Naive thymus-derived CD4-positive, alpha-beta T cell (primary cell): ENCODE measurements around the gene ERBB3. TPM values are rescaled to one million over a fixed set of nuclear protein-coding genes. Genes with fewer than 3 reads are reported as not detected.
"Not testable (repeated sequence)": the region's sequence is repeated elsewhere in the genome, so short reads cannot be mapped to it uniquely, and the experiment has no call there.

Experiments
- ATAC-seq: fragments of 150-1000 bp; cut with Tn5 transposase; 2 replicates; pipeline ENCODE4 v1.10.0; 2021; ENCODE audit warnings: mild to moderate bottlenecking, moderate library complexity
- CTCF ChIA-PET: fragments of 350-600 bp; sonication (Branson Sonifier 250); formaldehyde crosslinking; loops from one replicate; lab custom pipeline; 2021; ENCODE audit warnings: antibody characterized with exemption; lab: Charles Lee
- POLR2A ChIA-PET: fragments of 350-600 bp; sonication (Branson Sonifier 250); formaldehyde crosslinking; loops from one replicate; lab custom pipeline; 2021; ENCODE audit warnings: antibody characterized with exemption, inconsistent platforms; lab: Charles Lee
- DNase-seq, 9 donors: peaks; one replicate each; pipeline versions ENCODE4 v3.0.0 to v3.0.0-alpha.2; 2020 to 2022; ENCODE audit warnings: mixed read lengths in 1 of 9
- H3K27ac ChIP-seq: one replicate; pipeline ENCODE4 v1.7.0; 2013; ENCODE audit warnings: mild to moderate bottlenecking, low read depth, low read length, moderate library complexity
- H3K27me3 ChIP-seq, 2 donors: one replicate each; pipeline ENCODE4 v1.7.0; 2013; ENCODE audit warnings: low read length in 2 of 2, mild to moderate bottlenecking in 2 of 2, moderate library complexity in 2 of 2; ENCODE audit not compliant: control insufficient read depth in 2 of 2, insufficient read depth in 2 of 2
- H3K36me3 ChIP-seq, 3 experiments: 1 replicate in 2 of 3; 2 replicates in 1 of 3; pipeline ENCODE4 v1.7.0; 2013; ENCODE audit warnings: low read length in 3 of 3, mild to moderate bottlenecking in 3 of 3, moderate library complexity in 1 of 3; ENCODE audit not compliant: insufficient read depth in 3 of 3, control insufficient read depth in 2 of 3
- H3K4me1 ChIP-seq, 2 donors: one replicate each; pipeline ENCODE4 v1.7.0; 2013; ENCODE audit warnings: low read length in 2 of 2, mild to moderate bottlenecking in 2 of 2, moderate library complexity in 1 of 2; ENCODE audit not compliant: control insufficient read depth in 2 of 2, insufficient read depth in 2 of 2
- H3K4me3 ChIP-seq: 2 replicates; pipeline ENCODE4 v1.7.0; 2013; ENCODE audit warnings: mild to moderate bottlenecking, low read length
- H3K9me3 ChIP-seq, 3 experiments: 1 replicate in 2 of 3; 2 replicates in 1 of 3; pipeline ENCODE4 v1.7.0; 2013; ENCODE audit warnings: low read length in 3 of 3; ENCODE audit not compliant: control insufficient read depth in 2 of 3
- H3K27ac Mint-ChIP-seq, 9 donors: one replicate each; pipeline ENCODE4 v1.8.0; 2020 to 2022; ENCODE audit warnings: mixed read lengths in 9 of 9, mild to moderate bottlenecking in 8 of 9, moderate library complexity in 5 of 9, inconsistent platforms in 2 of 9
- H3K27me3 Mint-ChIP-seq, 5 donors: one replicate each; pipeline ENCODE4 v1.8.0; 2021 to 2022; ENCODE audit warnings: mixed read lengths in 5 of 5, mild to moderate bottlenecking in 1 of 5
- H3K36me3 Mint-ChIP-seq, 5 donors: one replicate each; pipeline ENCODE4 v1.8.0; 2020 to 2022; ENCODE audit warnings: mixed read lengths in 5 of 5, mild to moderate bottlenecking in 3 of 5, inconsistent platforms in 1 of 5
- H3K4me1 Mint-ChIP-seq, 7 donors: one replicate each; pipeline ENCODE4 v1.8.0; 2020 to 2022; ENCODE audit warnings: mixed read lengths in 7 of 7, mild to moderate bottlenecking in 3 of 7, inconsistent platforms in 1 of 7
- H3K4me3 Mint-ChIP-seq, 10 donors: one replicate each; pipeline ENCODE4 v1.8.0; 2020 to 2022; ENCODE audit warnings: mild to moderate bottlenecking in 10 of 10, mixed read lengths in 10 of 10, moderate library complexity in 6 of 10, inconsistent platforms in 2 of 10
- H3K9me3 Mint-ChIP-seq, 11 donors: one replicate each; pipeline ENCODE4 v1.8.0; 2020 to 2022; ENCODE audit warnings: mixed read lengths in 11 of 11, mild to moderate bottlenecking in 4 of 11, inconsistent platforms in 1 of 11, moderate library complexity in 1 of 11
- intact Hi-C, 2 donors: fragments of 100-400 bp; cut with micrococcal nuclease; formaldehyde crosslinking; loops; one replicate each; pipeline ENCODE4 v1.15.1; 2023
- polyA plus RNA-seq, 2 donors: library from polyadenylated mRNA; unstranded; fragments of 300-500 nt; fragmentation: Illumina TruSeq; gene quantifications; one replicate each; pipeline ENCODE4 v1.2.3, GENCODE V29; 2021
- total RNA-seq, 6 experiments: library from RNA in 5 of 6; stranded (reverse) in 5 of 6; gene quantifications; 1 replicate in 5 of 6; 2 replicates in 1 of 6; pipeline ENCODE4 v1.2.3 and lab custom pipeline; 2021 to 2026

The ERBB3 gene
- total and polyA plus RNA-seq, 7 experiments from 2014 or later: 0.22 to 6.4 (median 1.6) TPM

DNA sequence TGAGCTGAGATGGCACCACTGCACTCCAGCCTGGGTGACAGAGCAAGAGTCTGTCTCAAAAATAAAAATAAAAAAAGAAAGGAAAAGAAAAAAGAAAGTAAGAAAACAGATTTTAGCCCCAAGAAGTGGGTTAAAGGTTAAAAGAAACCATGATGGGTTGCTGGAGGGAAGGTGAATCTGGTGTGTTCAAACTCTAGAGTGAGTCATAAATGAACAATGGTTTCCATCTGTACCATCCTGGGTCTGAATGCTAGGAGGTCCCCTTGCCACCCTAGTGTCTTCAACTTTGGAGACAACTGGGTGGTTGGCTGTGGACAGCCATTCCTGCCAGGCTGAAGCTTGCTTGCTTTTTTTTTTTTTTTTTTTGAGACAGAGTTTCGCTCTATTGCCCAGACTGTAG lies 39.8 kb upstream of the ERBB3 start:
- Mint-ChIP-seq H3K27ac (peak overlapping the region in 2 of 9 donors; percentile 95 to 97), H3K36me3 (peaks cover 12 to 36% (median 21%) of the 10 kb centered on the region in 5 donors), H3K27me3 (no peaks in the 10 kb centered on the region), H3K9me3 (peaks cover 0 to 5% (median 0%) of the 10 kb centered on the region in 11 donors), H3K4me1 (peaks cover 10 to 62% (median 29%) of the 10 kb centered on the region in 7 donors), H3K4me3 (peak overlapping the region in 1 of 10 donors; percentile 25)
- no peaks in the 10 kb centered on the region for H3K9me3 ChIP-seq
- no peak overlapping the region for H3K27ac ChIP-seq
- H3K36me3 ChIP-seq: peaks cover 9 to 25% (median 13%) of the 10 kb centered on the region in 3 experiments
- no peak overlapping the region for H3K4me3 ChIP-seq
- ChIA-PET POLR2A (interaction anchor here (0.6 to 2.1 kb wide), 25 partner anchors 10 to 685 kb away, joined by 3 to 11 read pairs (median 4); partner anchors contain the start of genes NACA, ORMDL2, PA2G4 and RAB5B), CTCF (interaction anchor here (1.0 to 2.1 kb wide), 4 partner anchors 8 to 78 kb away, joined by 3 to 8 read pairs (median 4); partner anchors contain the start of genes PA2G4 and ZC3H10)
- ATAC-seq (no peak), DNase-seq (no peak)
- H3K27me3 ChIP-seq: no peaks in the 10 kb centered on the region
- intact Hi-C loops: loop anchor here (2.0 to 10.0 kb wide), 4 partner anchors 33 to 647 kb away; partner anchors contain the start of genes PTGES3 (in 1 of the 2), PYM1 (in 1 of the 2) and SMARCC2 (in 1 of the 2)
- peaks cover 16 to 19% of the 10 kb centered on the region in 2 donors for H3K4me1 ChIP-seq

DNA sequence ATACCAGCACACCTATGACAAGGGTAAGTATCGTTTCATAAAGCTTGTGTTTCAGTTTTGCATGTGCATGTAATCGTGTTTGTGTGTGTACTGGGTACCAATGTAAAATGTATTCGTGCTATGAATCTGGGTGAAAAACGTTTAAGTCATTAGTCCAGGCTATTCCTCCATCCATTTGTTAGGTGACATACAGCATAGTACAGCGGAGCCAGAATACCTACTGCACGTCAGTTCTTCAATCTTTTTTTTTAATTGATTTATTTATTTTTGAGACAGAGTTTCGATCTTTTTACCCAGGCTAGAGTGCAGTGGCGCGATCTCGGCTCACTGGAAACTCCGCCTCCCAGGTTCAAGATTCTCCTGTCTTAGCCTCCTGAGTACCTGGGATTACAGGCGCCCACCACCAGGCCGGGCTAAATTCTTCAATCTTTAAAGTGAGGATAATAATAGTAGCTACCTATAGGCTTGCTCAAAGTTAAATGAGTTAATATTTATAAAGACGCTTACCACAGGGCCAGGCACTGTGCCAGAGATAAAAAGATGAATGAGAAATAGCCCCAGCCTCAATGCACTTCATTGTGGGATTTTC lies 38.9 kb upstream of the ERBB3 start:
- ChIA-PET CTCF (interaction anchor here (0.6 to 2.1 kb wide), 5 partner anchors 9 to 305 kb away, joined by 3 to 8 read pairs (median 4); partner anchors contain the start of genes PA2G4 and ZC3H10), POLR2A (interaction anchor here (0.5 to 2.1 kb wide), 26 partner anchors 11 to 684 kb away, joined by 3 to 11 read pairs (median 4); partner anchors contain the start of genes NACA, ORMDL2, PA2G4 and RAB5B)
- DNase-seq (no peak), ATAC-seq (no peak)
- H3K27ac ChIP-seq: peak overlapping the region; percentile 84
- H3K9me3 ChIP-seq: no peaks in the 10 kb centered on the region
- Mint-ChIP-seq H3K27ac (peak overlapping the region; percentile 94 to 99 (median 97)), H3K4me3 (peak overlapping the region; percentile 91 to 100 (median 98)), H3K9me3 (peaks cover 0 to 5% (median 0%) of the 10 kb centered on the region in 11 donors), H3K4me1 (peaks cover 10 to 53% (median 30%) of the 10 kb centered on the region in 7 donors), H3K27me3 (no peaks in the 10 kb centered on the region), H3K36me3 (peaks cover 7 to 27% (median 15%) of the 10 kb centered on the region in 5 donors)
- H3K27me3 ChIP-seq: no peaks in the 10 kb centered on the region
- peaks cover 15 to 30% (median 22%) of the 10 kb centered on the region in 3 experiments for H3K36me3 ChIP-seq
- H3K4me3 ChIP-seq: peak overlapping the region; percentile 100
- intact Hi-C loops: loop anchor here (1.0 to 10.0 kb wide), 15 partner anchors 12 to 646 kb away; partner anchors contain the start of genes DNAJC14 (in 2 of the 2), PA2G4 (in 2 of the 2), ZC3H10 (in 2 of the 2) and GDF11 (in 1 of the 2)
- H3K4me1 ChIP-seq: peaks cover 16 to 19% of the 10 kb centered on the region in 2 donors

DNA sequence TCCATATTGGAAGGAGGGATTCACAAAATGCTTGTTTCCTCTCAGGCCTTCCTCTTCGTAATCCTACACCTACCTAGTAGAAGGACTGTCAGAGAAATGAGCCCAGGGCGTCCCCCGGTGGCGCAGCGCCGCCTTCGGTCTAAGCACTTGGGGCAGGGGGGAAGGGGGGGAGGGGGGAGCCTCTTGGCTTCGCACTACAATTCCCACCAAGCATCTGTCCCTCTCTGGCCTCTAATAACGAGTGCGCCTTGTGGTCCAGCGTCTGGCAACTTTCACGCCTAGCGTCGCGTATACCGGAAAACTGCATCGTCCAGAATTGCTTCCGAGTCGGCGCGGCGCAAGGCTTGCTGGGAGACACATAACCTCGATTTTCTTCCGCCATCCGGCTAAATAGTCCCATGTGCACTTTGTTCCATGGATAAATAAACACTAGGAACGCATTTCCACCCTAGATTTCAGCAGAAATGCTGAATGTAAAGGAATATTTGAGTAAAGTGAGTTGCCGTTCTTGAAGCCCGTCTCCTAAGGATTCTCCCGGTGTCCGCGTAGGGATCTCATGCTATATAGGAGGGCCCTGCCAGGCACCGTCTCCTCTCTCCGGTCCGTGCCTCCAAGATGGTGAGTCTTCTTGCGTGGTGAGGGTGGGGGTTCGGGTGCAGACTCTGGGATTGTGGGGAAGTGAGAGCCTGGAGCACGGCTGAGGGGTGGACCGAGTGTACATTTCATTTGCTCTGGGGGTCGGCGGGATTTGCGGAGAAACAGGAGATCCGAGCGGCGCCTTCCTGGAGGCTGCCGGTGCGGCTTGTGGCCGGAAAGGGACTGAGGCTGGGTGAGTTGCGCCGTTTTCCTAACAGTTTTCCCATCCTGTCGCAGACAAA lies 38.2 kb upstream of the ERBB3 start, which contains the start of gene RPS26:
Gene RPS26 (plus strand): TSS at position 367 of the 878 bp plus-strand sequence. CDS start 249 bp downstream, at position 616.
- peak within 1 kb of the TSS; percentile 91 to 100 (median 98) for H3K4me3 Mint-ChIP-seq
- ATAC-seq: peak; percentile 94
- no peaks in the 10 kb centered on the region for H3K27me3 Mint-ChIP-seq
- H3K36me3 ChIP-seq: peaks cover 15 to 30% (median 25%) of the 10 kb centered on the region in 3 experiments
- POLR2A ChIA-PET: interaction anchor here (0.6 to 2.1 kb wide), 10 partner anchors 12 to 77 kb away, joined by 3 to 11 read pairs (median 6); partner anchors contain the start of genes PA2G4, RAB5B and ZC3H10
- peaks cover 14 to 56% (median 34%) of the 10 kb centered on the region in 7 donors for H3K4me1 Mint-ChIP-seq
- no peaks in the 10 kb centered on the region for H3K27me3 ChIP-seq
- intact Hi-C loops: loop anchor here (1.0 to 10.0 kb wide), 15 partner anchors 12 to 646 kb away; partner anchors contain the start of genes DNAJC14 (in 2 of the 2), PA2G4 (in 2 of the 2), ZC3H10 (in 2 of the 2) and GDF11 (in 1 of the 2)
- peak; percentile 75 to 97 (median 94) for DNase-seq
- peak within 1 kb of the TSS; percentile 84 for H3K27ac ChIP-seq
- H3K36me3 Mint-ChIP-seq: peaks cover 7 to 26% (median 15%) of the 10 kb centered on the region in 5 donors
- CTCF ChIA-PET: interaction anchor here (1.4 to 2.1 kb wide), 2 partner anchors 46 to 77 kb away, joined by 4 to 8 read pairs; partner anchors contain the start of gene ZC3H10
- no peaks in the 10 kb centered on the region for H3K9me3 ChIP-seq
- H3K27ac Mint-ChIP-seq: peak within 1 kb of the TSS; percentile 94 to 99 (median 97)
- peak within 1 kb of the TSS; percentile 100 for H3K4me3 ChIP-seq
- H3K4me1 ChIP-seq: peaks cover 16 to 19% of the 10 kb centered on the region in 2 donors
- peaks cover 0 to 5% (median 0%) of the 10 kb centered on the region in 11 donors for H3K9me3 Mint-ChIP-seq

DNA sequence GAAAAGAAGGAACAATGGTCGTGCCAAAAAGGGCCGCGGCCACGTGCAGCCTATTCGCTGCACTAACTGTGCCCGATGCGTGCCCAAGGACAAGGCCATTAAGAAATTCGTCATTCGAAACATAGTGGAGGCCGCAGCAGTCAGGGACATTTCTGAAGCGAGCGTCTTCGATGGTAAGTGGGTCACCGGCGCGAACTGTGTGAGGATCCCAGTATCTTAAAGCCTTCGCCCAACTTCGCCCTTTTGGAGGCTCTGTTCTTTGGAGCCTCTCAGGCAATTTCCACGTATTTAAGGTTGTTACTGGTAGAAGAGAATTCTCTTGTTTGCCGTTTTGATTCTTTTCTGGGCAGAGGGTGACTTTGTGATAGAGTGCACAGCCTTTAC lies 37.5 kb upstream of the ERBB3 start:
- Histone ChIP-seq H3K27ac (peak overlapping the region; percentile 84), H3K4me3 (peak overlapping the region; percentile 100), H3K36me3 (peaks cover 15 to 30% (median 25%) of the 10 kb centered on the region in 3 experiments), H3K4me1 (peaks cover 19 to 21% of the 10 kb centered on the region in 2 donors)
- ATAC-seq, H3K9me3 ChIP-seq, POLR2A ChIA-PET, H3K27me3 Mint-ChIP-seq, CTCF ChIA-PET, DNase-seq, H3K9me3 Mint-ChIP-seq, H3K27me3 ChIP-seq: not testable (repeated sequence)
- Mint-ChIP-seq H3K4me1 (peaks cover 14 to 53% (median 40%) of the 10 kb centered on the region in 7 donors), H3K36me3 (peaks cover 7 to 23% (median 15%) of the 10 kb centered on the region in 5 donors), H3K4me3 (peak overlapping the region; percentile 91 to 100 (median 98)), H3K27ac (peak overlapping the region; percentile 94 to 99 (median 97))
- intact Hi-C loops: loop anchor here (5.0 to 10.0 kb wide), 2 partner anchors 142 to 645 kb away; partner anchors contain the start of genes PTGES3 (in 1 of the 2) and SMARCC2 (in 1 of the 2)

DNA sequence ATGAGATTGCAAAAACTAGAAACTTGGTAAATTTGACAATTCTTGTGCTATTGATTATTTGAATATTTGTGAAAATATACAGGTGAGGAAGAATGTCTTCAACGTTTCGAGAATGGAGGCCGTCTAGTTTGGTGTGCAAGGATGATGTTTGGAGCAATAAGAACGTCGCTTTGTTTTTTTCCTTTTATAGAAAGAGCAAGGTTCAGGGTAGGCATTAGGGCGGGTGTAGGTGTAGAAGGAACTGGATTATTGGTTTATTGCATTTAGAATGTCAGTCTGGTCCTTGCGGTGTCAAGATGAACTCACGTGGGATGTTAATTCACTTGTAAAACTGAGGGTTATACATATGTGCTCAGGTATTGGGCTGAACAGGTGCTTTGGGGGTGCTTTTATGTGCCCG lies 37.1 kb upstream of the ERBB3 start:
- intact Hi-C loops: loop anchor here (5.0 to 10.0 kb wide), 2 partner anchors 142 to 644 kb away; partner anchors contain the start of genes PTGES3 (in 1 of the 2) and SMARCC2 (in 1 of the 2)
- peaks cover 15 to 30% (median 25%) of the 10 kb centered on the region in 3 experiments for H3K36me3 ChIP-seq
- H3K27ac ChIP-seq: peak overlapping the region; percentile 84
- Mint-ChIP-seq H3K4me1 (peaks cover 14 to 53% (median 40%) of the 10 kb centered on the region in 7 donors), H3K27me3 (no peaks in the 10 kb centered on the region), H3K4me3 (peak overlapping the region; percentile 91 to 100 (median 98)), H3K36me3 (peaks cover 7 to 22% (median 15%) of the 10 kb centered on the region in 5 donors), H3K27ac (peak overlapping the region; percentile 94 to 99 (median 97)), H3K9me3 (peaks cover 0 to 5% (median 0%) of the 10 kb centered on the region in 11 donors)
- ATAC-seq (no peak), DNase-seq (no peak)
- no peaks in the 10 kb centered on the region for H3K27me3 ChIP-seq
- ChIA-PET CTCF (interaction anchor here (2.8 kb wide), 1 partner anchor 75 kb away, joined by 13 read pairs; the partner anchor contains the start of gene ZC3H10), POLR2A (interaction anchor here (2.4 to 2.8 kb wide), 2 partner anchors 61 to 86 kb away, joined by 16 to 19 read pairs; partner anchors contain the start of genes ESYT1 and PA2G4)
- H3K9me3 ChIP-seq: no peaks in the 10 kb centered on the region
- peak overlapping the region; percentile 100 for H3K4me3 ChIP-seq
- H3K4me1 ChIP-seq: peaks cover 19 to 23% of the 10 kb centered on the region in 2 donors
